Measurements from ENCODE around the gene BCKDK.
A peak's percentile ranks its signal among the peaks of the same experiment; 100 is the strongest.

The BCKDK gene

GRCh38 chr16:31087481-31087880 lies 20.7 kb upstream of the BCKDK start:
- H3K4me3 ChIP-seq, result no peak overlapping the region
- TF ChIP-seq EZH2 (IDR thresholded peaks at IDR 0.05) (no peak), FOXP2 (optimal IDR thresholded peaks at IDR 0.05; ENCODE audit: control extremely low read depth, extremely low read length, insufficient read depth) (no peak), POLR2AphosphoS5 (IDR thresholded peaks at IDR 0.05; ENCODE audit: borderline replicate concordance, low read depth, low read length) (no peak)
- no peak overlapping the region for H3K27ac ChIP-seq
- H3K9me3 ChIP-seq (ENCODE audit: low read depth, low read length), result no peaks in the 10 kb centered on the region
- H3K9ac ChIP-seq (ENCODE audit: insufficient read length), result no peak overlapping the region
- H3K36me3 ChIP-seq (ENCODE audit: insufficient read depth, low read length), result peaks cover 12% of the 10 kb centered on the region; the same call in 1 of the 2 replicates
- no peak for DNase-seq (ENCODE audit: low read depth, low spot score)

- no peak for TF ChIP-seq EZH2 (IDR thresholded peaks at IDR 0.05)
- DNase-seq (ENCODE audit: low read depth, low spot score), result no peak
- Histone ChIP-seq H3K27ac (no peak overlapping the region), H3K9ac (ENCODE audit: insufficient read length) (no peak overlapping the region), H3K4me3 (no peak overlapping the region), H3K9me3 (ENCODE audit: low read depth, low read length) (no peaks in the 10 kb centered on the region), H3K36me3 (ENCODE audit: insufficient read depth, low read length) (peaks cover 12% of the 10 kb centered on the region; the same call in 1 of the 2 replicates)
Observed at GRCh38 chr16:31087971-31088370, 20.2 kb upstream of the BCKDK start.

GRCh38 chr16:31088459-31089183 lies 19.6 kb upstream of the BCKDK start, which contains the start of gene PRSS53:
PRSS53 (minus strand) TSS chr16:31088943; CDS start chr16:31088809, 134 bp downstream.
- H3K4me3 ChIP-seq, result no peak within 1 kb of the TSS
- no peak within 1 kb of the TSS for H3K27ac ChIP-seq
- peaks cover 12% of the 10 kb centered on the region; the same call in 1 of the 2 replicates for H3K36me3 ChIP-seq (ENCODE audit: insufficient read depth, low read length)
- TF ChIP-seq POLR2AphosphoS5 (IDR thresholded peaks at IDR 0.05; ENCODE audit: borderline replicate concordance, low read depth, low read length) (no peak), EZH2 (IDR thresholded peaks at IDR 0.05) (no peak), FOXP2 (optimal IDR thresholded peaks at IDR 0.05; ENCODE audit: control extremely low read depth, extremely low read length, insufficient read depth) (no peak)
- H3K9me3 ChIP-seq (ENCODE audit: low read depth, low read length), result no peaks in the 10 kb centered on the region
- no peak within 1 kb of the TSS for H3K9ac ChIP-seq (ENCODE audit: insufficient read length)
- no peak for DNase-seq (ENCODE audit: low read depth, low spot score)

- peaks cover 12% of the 10 kb centered on the region; the same call in 1 of the 2 replicates for H3K36me3 ChIP-seq (ENCODE audit: insufficient read depth, low read length)
- no peak overlapping the region for H3K27ac ChIP-seq
- no peak overlapping the region for H3K9ac ChIP-seq (ENCODE audit: insufficient read length)
- no peaks in the 10 kb centered on the region for H3K9me3 ChIP-seq (ENCODE audit: low read depth, low read length)
- H3K4me3 ChIP-seq, result no peak overlapping the region
- DNase-seq (ENCODE audit: low read depth, low spot score), result no peak
- TF ChIP-seq POLR2AphosphoS5 (IDR thresholded peaks at IDR 0.05; ENCODE audit: borderline replicate concordance, low read depth, low read length) (no peak), FOXP2 (optimal IDR thresholded peaks at IDR 0.05; ENCODE audit: control extremely low read depth, extremely low read length, insufficient read depth) (no peak), EZH2 (IDR thresholded peaks at IDR 0.05) (no peak)
Observed at GRCh38 chr16:31089199-31089598, 19.0 kb upstream of the BCKDK start.

GRCh38 chr16:31090540-31090939 lies 17.6 kb upstream of the BCKDK start:
- Histone ChIP-seq H3K36me3 (ENCODE audit: insufficient read depth, low read length) (peaks cover 12% of the 10 kb centered on the region; the same call in 1 of the 2 replicates), H3K9ac (ENCODE audit: insufficient read length) (no peak overlapping the region), H3K27ac (no peak overlapping the region), H3K4me3 (no peak overlapping the region), H3K9me3 (ENCODE audit: low read depth, low read length) (no peaks in the 10 kb centered on the region)
- TF ChIP-seq FOXP2 (optimal IDR thresholded peaks at IDR 0.05; ENCODE audit: control extremely low read depth, extremely low read length, insufficient read depth), result no peak
- TF ChIP-seq POLR2AphosphoS5 (IDR thresholded peaks at IDR 0.05; ENCODE audit: borderline replicate concordance, low read depth, low read length), result no peak
- no peak for TF ChIP-seq EZH2 (IDR thresholded peaks at IDR 0.05)
- no peak for DNase-seq (ENCODE audit: low read depth, low spot score)

GRCh38 chr16:31092330-31092729 lies 15.9 kb upstream of the BCKDK start:
- no peak overlapping the region for H3K27ac ChIP-seq
- no peak for DNase-seq (ENCODE audit: low read depth, low spot score)
- H3K4me3 ChIP-seq, result no peak overlapping the region
- H3K36me3 ChIP-seq (ENCODE audit: insufficient read depth, low read length), result peaks cover 12% of the 10 kb centered on the region; the same call in 1 of the 2 replicates
- H3K9me3 ChIP-seq (ENCODE audit: low read depth, low read length), result no peaks in the 10 kb centered on the region
- no peak overlapping the region for H3K9ac ChIP-seq (ENCODE audit: insufficient read length)
- no peak for TF ChIP-seq POLR2AphosphoS5 (IDR thresholded peaks at IDR 0.05; ENCODE audit: borderline replicate concordance, low read depth, low read length)

GRCh38 chr16:31093132-31093703 lies 15.0 kb upstream of the BCKDK start:
- no peak for DNase-seq (ENCODE audit: low read depth, low spot score)
- H3K27ac ChIP-seq, result no peak overlapping the region
- peak overlapping the region; percentile 93 for H3K4me3 ChIP-seq
- peaks cover 12% of the 10 kb centered on the region; the same call in 1 of the 2 replicates for H3K36me3 ChIP-seq (ENCODE audit: insufficient read depth, low read length)
- H3K9ac ChIP-seq (ENCODE audit: insufficient read length), result peak overlapping the region; percentile 51
- no peaks in the 10 kb centered on the region for H3K9me3 ChIP-seq (ENCODE audit: low read depth, low read length)
- TF ChIP-seq EZH2 (IDR thresholded peaks at IDR 0.05) (no peak), FOXP2 (optimal IDR thresholded peaks at IDR 0.05; ENCODE audit: control extremely low read depth, extremely low read length, insufficient read depth) (no peak), POLR2AphosphoS5 (IDR thresholded peaks at IDR 0.05; ENCODE audit: borderline replicate concordance, low read depth, low read length) (no peak)

GRCh38 chr16:31094088-31094423 lies 14.1 kb upstream of the BCKDK start:
- H3K9me3 ChIP-seq (ENCODE audit: low read depth, low read length), result no peaks in the 10 kb centered on the region
- H3K27ac ChIP-seq, result 0 out of 2 replicates have a peak overlapping the region, but pooled peaks have one; percentile 78
- no peak for DNase-seq (ENCODE audit: low read depth, low spot score)
- TF ChIP-seq EZH2 (IDR thresholded peaks at IDR 0.05) (no peak), POLR2AphosphoS5 (IDR thresholded peaks at IDR 0.05; ENCODE audit: borderline replicate concordance, low read depth, low read length) (no peak), FOXP2 (optimal IDR thresholded peaks at IDR 0.05; ENCODE audit: control extremely low read depth, extremely low read length, insufficient read depth) (no peak)
- peak overlapping the region; percentile 93 for H3K4me3 ChIP-seq
- H3K36me3 ChIP-seq (ENCODE audit: insufficient read depth, low read length), result peaks cover 12% of the 10 kb centered on the region; the same call in 1 of the 2 replicates
- peak overlapping the region; percentile 89 for H3K9ac ChIP-seq (ENCODE audit: insufficient read length)
